ENCODE results near the gene OCA2.
"Not testable (repeated sequence)": the region's sequence is repeated elsewhere in the genome, so short reads cannot be mapped to it uniquely, and the experiment has no call there.

Gene OCA2

DNA sequence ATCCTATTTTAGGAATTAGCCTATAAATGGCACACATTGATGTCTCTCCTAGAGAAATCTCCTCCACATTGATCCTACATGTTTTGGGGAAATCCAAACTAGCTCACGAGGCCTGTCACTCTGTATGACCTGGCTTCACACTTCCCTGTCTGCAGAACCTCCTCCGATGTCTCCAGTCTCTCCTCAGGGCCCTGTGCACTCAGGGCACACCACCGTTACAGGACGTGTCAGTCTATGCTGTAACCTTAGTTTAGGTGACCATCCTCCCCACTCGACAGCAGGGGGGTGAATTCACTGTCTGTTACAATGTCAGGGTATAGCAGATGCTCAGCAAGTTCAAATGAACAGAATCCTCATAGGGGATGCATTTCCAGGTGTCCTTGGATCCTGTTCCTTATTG lies 249.1 kb downstream of the OCA2 start:
- Mint-ChIP-seq H3K36me3 (no peaks in the 10 kb centered on the region), H3K4me1 (no peaks in the 10 kb centered on the region), H3K27ac (no peak overlapping the region), H3K27me3 (no peaks in the 10 kb centered on the region), H3K4me3 (no peak overlapping the region), H3K9me3 (peaks cover 3% of the 10 kb centered on the region)
- ATAC-seq (ENCODE audit: low read depth) (no peak), DNase-seq (ENCODE audit: low spot score in 2 of 2) (no peak)

DNA sequence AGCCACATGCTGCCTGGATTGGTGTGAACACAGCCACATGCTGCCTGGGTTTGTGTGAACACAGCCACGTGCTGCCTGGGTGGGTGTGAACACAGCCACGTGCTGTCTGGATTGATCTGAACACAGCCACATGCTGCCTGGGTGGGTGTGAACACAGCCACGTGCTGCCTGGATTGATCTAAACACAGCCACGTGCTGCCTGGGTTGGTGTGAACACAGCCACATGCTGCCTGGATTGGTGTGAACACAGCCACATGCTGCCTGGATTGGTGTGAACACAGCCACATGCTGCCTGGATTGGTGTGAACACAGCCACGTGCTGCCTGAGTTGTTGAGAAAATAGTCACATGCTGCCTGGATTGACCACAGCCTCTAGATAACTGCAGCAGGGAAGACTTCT lies 250.2 kb downstream of the OCA2 start:
- H3K27ac Mint-ChIP-seq; ATAC-seq (ENCODE audit: low read depth); H3K9me3 Mint-ChIP-seq: not testable (repeated sequence)

DNA sequence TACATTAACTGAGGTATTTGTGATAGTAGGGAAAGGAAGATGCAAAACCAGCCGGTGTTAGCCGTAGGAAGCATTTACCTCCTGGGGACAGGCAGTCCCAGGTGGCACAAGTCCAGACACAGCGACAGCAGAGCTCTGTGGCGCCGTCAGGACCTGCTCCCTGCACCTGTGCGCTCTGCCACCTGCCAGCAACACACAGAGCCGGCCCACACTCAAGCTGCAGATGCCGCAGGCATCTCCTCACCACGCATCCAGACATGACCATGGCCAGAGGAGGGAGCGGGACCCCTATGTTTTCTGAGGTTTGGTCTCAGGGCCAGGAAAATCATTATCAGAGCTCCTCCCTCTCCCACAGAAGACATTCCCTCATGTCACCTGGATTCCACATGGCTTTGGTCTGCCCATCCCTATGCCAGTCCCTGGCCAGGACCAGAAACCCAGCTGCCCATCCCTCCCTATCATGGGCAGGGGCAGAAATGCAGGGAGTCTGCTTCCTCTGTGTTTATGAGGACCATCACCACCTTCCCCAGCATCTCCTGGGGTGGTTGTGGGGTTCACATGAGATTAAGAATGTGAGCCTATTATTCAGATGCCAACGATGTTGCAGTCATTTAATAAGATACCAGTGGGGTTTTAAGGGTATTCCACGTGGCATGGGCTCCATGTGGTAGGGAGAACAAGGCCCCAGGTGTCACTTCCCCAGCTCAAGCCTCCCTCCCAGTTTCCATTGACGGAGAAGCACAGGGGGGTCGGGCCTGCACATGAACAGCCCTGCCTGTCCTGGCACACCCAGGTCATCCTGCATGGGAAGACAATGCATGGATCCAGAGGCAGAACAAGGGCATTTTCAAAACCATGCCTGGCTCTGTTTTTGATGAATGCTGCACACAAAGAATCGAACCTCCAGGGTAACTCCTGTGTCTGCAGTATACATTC lies 251.1 kb downstream of the OCA2 start:
- Mint-ChIP-seq H3K36me3 (no peaks in the 10 kb centered on the region), H3K27ac (no peak overlapping the region), H3K27me3 (no peaks in the 10 kb centered on the region), H3K9me3 (peaks cover 3% of the 10 kb centered on the region), H3K4me1 (no peaks in the 10 kb centered on the region), H3K4me3 (no peak overlapping the region)
- ATAC-seq (ENCODE audit: low read depth) (no peak), DNase-seq (ENCODE audit: low spot score in 2 of 2) (no peak)

More for the DNA sequence above, 250.2 kb downstream of the OCA2 start:
- not testable (repeated sequence) for H3K27me3 Mint-ChIP-seq; H3K36me3 Mint-ChIP-seq; H3K4me3 Mint-ChIP-seq; H3K4me1 Mint-ChIP-seq; DNase-seq (ENCODE audit: low spot score in 2 of 2)

DNA sequence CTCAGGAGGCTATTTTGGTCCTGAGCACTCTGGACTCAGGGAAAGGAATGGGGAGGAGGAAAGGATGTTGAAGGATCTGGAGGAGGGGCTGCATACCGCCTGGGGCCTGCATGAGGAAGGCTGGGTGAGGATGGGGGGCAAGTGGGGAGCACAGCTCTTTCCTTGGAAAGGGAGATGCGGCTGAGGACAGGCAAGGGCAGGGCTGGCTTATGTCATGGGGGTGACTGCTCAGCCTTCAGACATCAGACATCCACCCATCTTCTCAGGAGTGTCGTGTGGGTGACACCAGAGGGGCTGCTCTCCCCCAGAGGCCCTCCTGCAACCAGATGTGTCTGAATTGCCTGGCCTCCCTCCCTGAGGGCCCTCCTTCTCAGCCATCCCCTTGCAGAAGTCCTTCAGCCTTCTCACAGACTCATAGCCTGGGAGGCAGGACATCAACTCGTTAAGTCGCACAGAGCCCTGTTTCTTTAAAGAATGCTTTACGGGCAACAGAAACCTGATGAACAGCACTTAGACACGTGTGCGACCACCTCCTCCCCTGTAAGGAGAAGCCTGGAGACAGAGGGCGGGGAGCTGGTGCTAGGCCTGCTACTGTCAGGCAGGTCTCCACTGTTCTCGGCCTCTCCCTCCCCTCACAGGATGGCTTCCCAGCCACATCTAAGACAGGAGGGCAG lies 252.3 kb downstream of the OCA2 start:
- DNase-seq (ENCODE audit: low spot score in 2 of 2) (no peak), ATAC-seq (ENCODE audit: low read depth) (no peak)
- Mint-ChIP-seq H3K4me3 (no peak overlapping the region), H3K4me1 (no peaks in the 10 kb centered on the region), H3K27me3 (no peaks in the 10 kb centered on the region), H3K9me3 (peaks cover 3% of the 10 kb centered on the region), H3K36me3 (no peaks in the 10 kb centered on the region), H3K27ac (no peak overlapping the region)

DNA sequence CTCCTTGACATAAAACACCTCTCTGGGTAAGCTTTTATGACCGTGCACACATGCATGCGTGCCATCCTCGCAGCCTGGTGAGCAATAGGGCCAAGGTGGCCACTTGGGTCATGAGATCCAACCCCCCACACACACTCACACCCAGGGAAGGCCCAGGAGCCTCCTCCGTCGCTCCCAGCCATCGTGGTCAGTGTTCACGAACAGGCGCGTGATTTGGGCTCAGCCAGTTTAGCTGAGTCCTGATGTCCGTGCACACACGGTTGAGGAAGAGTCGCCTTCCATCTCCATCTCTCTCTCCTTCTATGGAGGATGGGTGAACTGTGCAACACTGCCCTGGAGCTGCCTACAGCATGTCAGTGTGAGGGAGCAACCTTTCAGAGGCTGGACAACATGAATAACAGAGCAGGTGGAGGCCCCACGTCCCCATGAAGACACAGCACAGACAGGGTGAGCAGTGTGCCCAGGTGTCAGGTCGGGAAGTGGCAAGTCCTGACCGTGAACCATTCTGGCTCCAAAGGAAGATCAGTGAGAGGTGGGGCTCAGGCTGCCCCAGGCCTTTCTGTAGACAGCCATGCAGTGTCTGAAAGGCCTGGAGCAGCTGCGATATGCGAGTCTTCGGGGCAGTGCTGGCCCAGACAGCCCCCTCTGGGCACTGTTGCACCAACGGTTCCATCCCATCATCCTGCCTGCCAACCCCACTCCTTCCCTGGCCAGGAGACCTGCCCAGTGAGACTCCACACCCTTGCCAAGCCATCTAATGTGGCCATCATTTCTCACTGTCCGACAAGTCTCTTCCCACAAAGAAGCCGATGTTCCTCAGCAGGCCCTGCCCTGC lies 253.4 kb downstream of the OCA2 start:
- Mint-ChIP-seq H3K36me3 (no peaks in the 10 kb centered on the region), H3K4me1 (no peaks in the 10 kb centered on the region), H3K27ac (no peak overlapping the region), H3K4me3 (no peak overlapping the region), H3K27me3 (no peaks in the 10 kb centered on the region), H3K9me3 (peaks cover 3% of the 10 kb centered on the region)
- ATAC-seq (ENCODE audit: low read depth): no peak
- no peak for DNase-seq (ENCODE audit: low spot score in 2 of 2)

DNA sequence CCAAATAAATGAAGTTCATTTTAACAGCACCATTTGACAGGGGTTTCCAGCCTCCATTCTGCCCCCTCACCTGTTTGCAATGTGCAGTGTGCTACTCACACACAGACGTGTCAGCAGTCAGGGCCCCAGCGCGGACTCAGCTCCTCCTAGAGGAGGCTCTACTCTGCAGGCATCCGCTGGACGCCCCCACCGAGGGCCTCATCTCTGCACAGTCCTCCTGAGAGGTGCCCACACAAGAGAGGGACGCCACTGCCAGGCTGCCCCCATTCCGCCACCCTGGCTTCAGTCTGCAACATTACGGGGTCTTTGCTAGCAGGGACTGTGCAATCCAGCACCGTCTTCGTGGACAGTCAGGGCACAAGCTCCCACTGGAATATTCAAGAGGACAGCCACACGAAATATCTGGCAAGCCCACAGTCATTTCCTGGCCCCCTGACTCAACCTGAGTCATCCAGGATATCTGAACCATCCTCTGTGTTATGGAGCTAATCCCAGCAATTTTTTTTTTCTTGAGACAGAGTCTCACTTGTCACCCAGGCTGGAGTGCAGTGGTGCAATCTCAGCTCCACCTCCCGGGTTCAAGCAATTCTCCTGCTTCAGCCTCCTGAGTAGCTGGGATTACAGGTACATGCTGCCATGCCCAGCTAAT lies 255.0 kb downstream of the OCA2 start:
- no peak overlapping the region for H3K4me3 Mint-ChIP-seq
- H3K27ac Mint-ChIP-seq: no peak overlapping the region
- no peak for DNase-seq (ENCODE audit: low spot score in 2 of 2)
- H3K4me1 Mint-ChIP-seq: no peaks in the 10 kb centered on the region
- no peak for ATAC-seq (ENCODE audit: low read depth)
- no peaks in the 10 kb centered on the region for H3K27me3 Mint-ChIP-seq
- H3K36me3 Mint-ChIP-seq: no peaks in the 10 kb centered on the region
- H3K9me3 Mint-ChIP-seq: no peaks in the 10 kb centered on the region

DNA sequence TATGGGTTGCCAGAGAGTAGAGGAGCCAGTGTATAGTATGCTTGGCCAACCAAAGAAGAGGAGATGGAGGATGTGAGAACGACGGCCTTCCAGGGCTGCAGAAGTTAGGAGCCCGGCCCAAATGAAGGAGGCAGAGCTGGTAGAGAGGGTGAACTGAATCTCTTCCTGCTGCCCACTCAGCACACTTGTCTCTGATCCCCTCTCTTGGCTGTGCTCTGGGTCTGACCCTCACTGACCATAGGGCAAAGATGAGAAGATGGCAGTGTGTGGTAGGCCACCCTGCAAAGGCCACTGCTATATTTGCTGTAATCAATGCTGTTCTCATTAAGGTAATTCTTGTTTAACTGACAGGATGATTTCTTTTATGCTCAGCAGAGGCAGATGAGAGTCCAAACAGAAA lies 256.0 kb downstream of the OCA2 start:
- H3K4me1 Mint-ChIP-seq: no peaks in the 10 kb centered on the region
- H3K9me3 Mint-ChIP-seq: no peaks in the 10 kb centered on the region
- H3K4me3 Mint-ChIP-seq: no peak overlapping the region
- ATAC-seq (ENCODE audit: low read depth) (no peak), DNase-seq (ENCODE audit: low spot score in 2 of 2) (no peak)
- no peaks in the 10 kb centered on the region for H3K36me3 Mint-ChIP-seq
- H3K27me3 Mint-ChIP-seq: no peaks in the 10 kb centered on the region
- H3K27ac Mint-ChIP-seq: no peak overlapping the region

DNA sequence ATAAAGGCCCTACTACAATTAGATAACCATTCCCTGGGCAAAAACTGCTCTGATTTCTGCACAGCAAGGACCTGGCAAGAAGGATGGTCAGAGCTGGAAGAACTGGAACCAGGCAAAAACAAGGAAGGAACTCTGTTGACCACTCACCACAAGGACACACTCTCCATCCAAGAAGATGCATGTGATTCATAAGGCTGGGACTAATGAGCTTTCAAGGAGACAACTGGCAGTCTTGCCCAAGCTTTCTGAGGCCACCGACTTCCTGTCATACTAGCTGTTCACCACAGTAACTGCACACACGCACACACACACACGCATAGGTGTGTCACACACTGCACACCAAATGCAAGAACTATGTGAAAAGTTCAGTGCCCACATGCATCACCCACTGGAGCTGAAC lies 256.6 kb downstream of the OCA2 start:
- Mint-ChIP-seq H3K36me3 (no peaks in the 10 kb centered on the region), H3K4me3 (no peak overlapping the region), H3K27me3 (no peaks in the 10 kb centered on the region), H3K9me3 (no peaks in the 10 kb centered on the region), H3K4me1 (no peaks in the 10 kb centered on the region), H3K27ac (no peak overlapping the region)
- ATAC-seq (ENCODE audit: low read depth) (no peak), DNase-seq (ENCODE audit: low spot score in 2 of 2) (no peak)

DNA sequence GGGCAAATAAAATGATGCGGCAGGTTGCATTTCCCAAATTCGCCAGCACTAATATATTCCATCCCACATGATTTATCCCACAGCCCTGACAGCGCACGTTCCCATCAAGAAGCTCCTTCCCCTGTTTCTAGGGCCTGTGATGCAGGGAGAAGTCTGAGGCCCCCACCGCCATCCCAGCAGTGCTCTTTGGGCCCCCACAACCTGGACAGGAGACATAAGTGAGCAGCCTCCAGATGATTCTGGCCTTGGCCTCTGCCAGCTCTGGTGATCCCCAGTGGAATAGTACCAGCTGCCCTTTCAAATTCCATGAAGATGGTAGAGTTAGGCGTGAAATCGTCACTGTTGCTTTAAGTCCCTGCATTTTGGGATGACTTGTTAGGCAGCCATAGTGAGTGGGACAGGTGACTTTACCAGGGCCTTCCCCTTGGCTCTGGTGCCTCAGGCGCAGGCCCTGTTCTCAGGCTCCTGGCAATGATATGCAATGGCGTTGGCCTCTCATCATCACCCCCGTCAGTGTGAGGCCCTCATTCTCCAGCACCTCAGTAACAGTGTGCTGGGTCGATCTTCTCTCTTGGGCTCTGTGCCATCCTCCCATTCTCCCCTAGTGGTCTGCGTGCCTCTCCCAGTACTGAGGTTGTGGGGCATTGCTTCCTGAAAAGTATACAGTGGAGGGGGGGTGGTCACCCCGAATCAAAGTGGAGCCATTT lies 263.7 kb downstream of the OCA2 start:
- Mint-ChIP-seq H3K9me3 (no peaks in the 10 kb centered on the region), H3K4me3 (no peak overlapping the region), H3K36me3 (no peaks in the 10 kb centered on the region), H3K4me1 (no peaks in the 10 kb centered on the region), H3K27ac (no peak overlapping the region), H3K27me3 (no peaks in the 10 kb centered on the region)
- no peak for DNase-seq (ENCODE audit: low spot score in 2 of 2)
- ATAC-seq (ENCODE audit: low read depth): no peak

DNA sequence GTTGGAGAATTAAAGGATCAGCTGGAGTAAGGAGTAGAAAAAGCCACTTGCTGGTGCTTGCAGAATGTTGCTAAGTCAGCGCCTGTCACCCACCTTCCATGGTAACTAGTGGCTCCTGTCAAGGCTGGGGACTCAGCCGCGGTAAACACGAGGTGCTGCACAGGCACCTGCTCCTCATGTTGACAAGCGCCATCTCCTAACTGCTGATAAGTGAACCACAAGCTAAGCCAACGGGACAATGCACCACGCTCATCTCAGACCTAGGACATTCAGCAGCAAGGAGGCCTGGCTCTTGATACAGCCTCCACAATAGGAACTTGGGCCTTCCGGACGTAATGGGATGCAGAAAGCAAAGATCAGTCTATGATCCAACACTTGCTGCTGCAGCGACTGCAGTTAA lies 264.4 kb downstream of the OCA2 start:
- Mint-ChIP-seq H3K4me1 (no peaks in the 10 kb centered on the region), H3K36me3 (no peaks in the 10 kb centered on the region), H3K27ac (no peak overlapping the region), H3K4me3 (no peak overlapping the region), H3K27me3 (no peaks in the 10 kb centered on the region), H3K9me3 (no peaks in the 10 kb centered on the region)
- DNase-seq (ENCODE audit: low spot score in 2 of 2) (no peak), ATAC-seq (ENCODE audit: low read depth) (no peak)

DNA sequence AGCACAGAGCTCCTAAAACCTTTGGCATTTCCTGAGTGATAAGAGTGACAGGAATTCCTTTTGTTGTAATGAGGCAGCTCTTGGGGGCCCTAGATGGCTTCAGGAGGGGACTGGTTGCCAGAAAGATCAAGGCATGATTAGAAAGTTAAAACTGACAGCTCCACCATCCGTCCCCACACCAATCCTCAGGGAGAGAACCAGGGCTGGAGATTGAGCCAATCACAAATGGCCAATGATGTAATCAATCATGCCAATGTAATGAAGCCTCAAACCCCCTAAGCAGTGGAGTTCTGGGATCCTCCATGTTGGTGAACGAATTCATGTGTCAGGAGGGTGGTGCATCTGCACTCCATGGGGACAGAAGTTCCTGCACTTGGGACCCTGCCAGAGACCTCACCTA lies 265.1 kb downstream of the OCA2 start:
- Mint-ChIP-seq H3K9me3 (peaks cover 1% of the 10 kb centered on the region), H3K27me3 (no peaks in the 10 kb centered on the region), H3K4me3 (no peak overlapping the region), H3K36me3 (no peaks in the 10 kb centered on the region), H3K4me1 (no peaks in the 10 kb centered on the region), H3K27ac (no peak overlapping the region)
- ATAC-seq (ENCODE audit: low read depth) (no peak), DNase-seq (ENCODE audit: low spot score in 2 of 2) (no peak)

DNA sequence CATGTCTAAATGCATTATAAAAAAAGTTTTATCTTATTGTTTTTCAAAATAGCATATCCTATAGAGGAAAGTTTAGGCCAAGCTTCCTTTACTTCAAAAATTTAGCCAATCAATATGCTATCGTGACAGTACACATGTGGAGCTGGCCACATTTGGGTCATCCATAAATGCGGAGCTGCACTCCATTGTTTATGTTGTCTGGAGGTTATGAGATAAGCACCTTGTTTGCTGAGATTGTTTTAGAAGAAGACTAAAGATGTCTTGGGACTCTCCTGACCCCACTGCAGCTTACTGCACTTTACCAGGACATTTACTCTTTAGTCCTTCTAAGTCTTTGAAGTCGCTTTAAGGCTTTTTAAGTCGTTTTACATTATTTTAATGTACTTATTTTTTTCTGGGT lies 265.9 kb downstream of the OCA2 start:
- no peak for ATAC-seq (ENCODE audit: low read depth)
- Mint-ChIP-seq H3K27me3 (no peaks in the 10 kb centered on the region), H3K4me3 (no peak overlapping the region), H3K27ac (no peak overlapping the region), H3K36me3 (no peaks in the 10 kb centered on the region), H3K9me3 (peaks cover 1% of the 10 kb centered on the region), H3K4me1 (no peaks in the 10 kb centered on the region)
- DNase-seq (ENCODE audit: low spot score in 2 of 2): no peak

DNA sequence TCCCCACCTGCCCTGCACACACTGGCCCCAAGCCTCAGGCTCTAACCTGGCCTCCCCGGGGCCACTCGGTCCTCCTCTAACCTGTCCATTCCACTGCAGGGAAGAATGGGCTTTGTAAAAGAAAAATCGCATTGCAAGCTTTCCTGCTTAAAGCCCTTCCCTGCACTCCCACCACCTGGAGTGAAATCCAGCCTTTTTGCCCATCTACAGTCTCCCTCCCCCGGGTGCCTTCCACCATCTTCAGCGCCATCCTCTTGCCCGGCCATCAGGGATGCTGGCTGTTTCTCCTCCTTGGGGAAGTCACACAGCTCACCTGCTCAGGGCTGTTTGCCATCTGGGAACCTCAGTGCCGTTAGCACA lies 266.9 kb downstream of the OCA2 start:
- DNase-seq (ENCODE audit: low spot score in 2 of 2) (no peak), ATAC-seq (ENCODE audit: low read depth) (no peak)
- peaks cover 1% of the 10 kb centered on the region for H3K9me3 Mint-ChIP-seq
- no peak overlapping the region for H3K27ac Mint-ChIP-seq
- no peaks in the 10 kb centered on the region for H3K4me1 Mint-ChIP-seq
- no peak overlapping the region for H3K4me3 Mint-ChIP-seq
- H3K36me3 Mint-ChIP-seq: no peaks in the 10 kb centered on the region
- H3K27me3 Mint-ChIP-seq: no peaks in the 10 kb centered on the region

Data from memory B cell (primary cell).